ENCODE data around the gene GIPR. TPM values are rescaled to one million over a fixed set of nuclear protein-coding genes. Genes with fewer than 3 reads are reported as not detected.

Gene GIPR
- total RNA-seq, 1 donor: not detected

DNA sequence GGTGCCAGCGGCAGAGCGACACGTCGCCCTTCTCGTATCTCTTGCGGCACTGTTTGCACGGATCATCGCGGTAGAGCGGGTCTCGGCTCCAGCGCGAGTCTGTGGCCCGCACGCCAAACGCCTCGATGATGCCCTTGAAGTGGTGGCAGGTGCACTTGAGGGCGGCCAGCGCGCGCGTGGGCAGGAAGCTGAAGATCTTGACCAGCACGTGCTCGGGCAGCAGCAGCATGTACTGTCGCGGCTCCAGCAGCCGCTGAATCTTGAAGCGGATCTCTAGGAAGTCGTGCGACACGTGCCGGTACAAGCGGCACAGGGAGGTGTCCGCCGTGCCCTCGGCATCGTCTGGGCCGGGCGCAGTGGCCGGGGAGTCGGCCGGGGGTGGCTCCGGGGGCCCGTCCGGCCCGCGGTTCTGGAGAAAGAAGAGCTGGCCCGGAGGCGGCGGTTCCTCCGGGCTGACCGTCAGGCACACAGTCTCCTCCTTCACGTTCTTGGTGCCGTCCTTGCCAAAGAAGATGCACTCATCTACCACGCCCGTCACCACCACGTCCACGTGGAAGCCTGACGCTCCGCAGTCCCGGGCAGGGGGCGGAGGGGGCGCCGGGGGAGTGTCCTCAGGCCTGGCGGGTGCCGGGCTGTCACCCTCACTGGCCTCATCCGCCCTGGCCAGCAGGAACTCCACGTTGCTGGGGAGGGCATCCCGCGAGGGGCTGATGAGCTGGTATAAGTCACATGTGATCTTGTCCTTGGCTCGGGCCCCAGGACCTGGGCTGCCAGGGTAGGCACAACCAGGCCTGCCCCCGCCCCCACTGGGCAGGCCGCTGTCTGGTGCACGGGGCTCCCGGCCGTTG lies 44.1 kb downstream of the GIPR start:
- TF ChIP-seq, protein P1, sequence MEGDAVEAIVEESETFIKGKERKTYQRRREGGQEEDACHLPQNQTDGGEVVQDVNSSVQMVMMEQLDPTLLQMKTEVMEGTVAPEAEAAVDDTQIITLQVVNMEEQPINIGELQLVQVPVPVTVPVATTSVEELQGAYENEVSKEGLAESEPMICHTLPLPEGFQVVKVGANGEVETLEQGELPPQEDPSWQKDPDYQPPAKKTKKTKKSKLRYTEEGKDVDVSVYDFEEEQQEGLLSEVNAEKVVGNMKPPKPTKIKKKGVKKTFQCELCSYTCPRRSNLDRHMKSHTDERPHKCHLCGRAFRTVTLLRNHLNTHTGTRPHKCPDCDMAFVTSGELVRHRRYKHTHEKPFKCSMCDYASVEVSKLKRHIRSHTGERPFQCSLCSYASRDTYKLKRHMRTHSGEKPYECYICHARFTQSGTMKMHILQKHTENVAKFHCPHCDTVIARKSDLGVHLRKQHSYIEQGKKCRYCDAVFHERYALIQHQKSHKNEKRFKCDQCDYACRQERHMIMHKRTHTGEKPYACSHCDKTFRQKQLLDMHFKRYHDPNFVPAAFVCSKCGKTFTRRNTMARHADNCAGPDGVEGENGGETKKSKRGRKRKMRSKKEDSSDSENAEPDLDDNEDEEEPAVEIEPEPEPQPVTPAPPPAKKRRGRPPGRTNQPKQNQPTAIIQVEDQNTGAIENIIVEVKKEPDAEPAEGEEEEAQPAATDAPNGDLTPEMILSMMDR (IDR thresholded peaks at IDR 0.05; ENCODE audit: insufficient read depth, low read length): no peak

DNA sequence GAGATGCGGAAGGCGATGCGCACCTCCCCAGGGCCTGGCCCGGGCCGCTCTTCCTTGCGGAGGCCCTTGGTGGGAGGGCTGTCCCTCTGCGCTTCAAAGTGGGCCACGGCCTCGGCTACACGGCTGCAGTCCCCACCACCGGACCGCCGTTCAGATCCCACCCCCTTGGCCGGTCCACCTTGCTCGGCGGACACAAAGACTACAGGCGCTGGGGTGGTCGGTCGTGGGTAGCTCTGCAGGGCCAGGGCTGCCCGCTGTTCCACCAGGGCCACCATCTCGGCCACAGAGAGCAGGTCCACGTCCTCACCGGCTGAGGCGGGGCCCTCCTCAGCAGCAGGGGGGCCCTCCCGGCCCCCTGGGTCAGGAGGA lies 44.7 kb downstream of the GIPR start:
- TF ChIP-seq, protein P1 (IDR thresholded peaks at IDR 0.05; ENCODE audit: insufficient read depth, low read length): no peak
- H3K4me3 ChIP-seq (ENCODE audit: low read depth, low read length): no peak overlapping the region
- no peak for DNase-seq (ENCODE audit: low read depth)

More for the DNA sequence above, 44.1 kb downstream of the GIPR start:
- DNase-seq (ENCODE audit: low read depth): no peak
- H3K4me3 ChIP-seq (ENCODE audit: low read depth, low read length): no peak overlapping the region

DNA sequence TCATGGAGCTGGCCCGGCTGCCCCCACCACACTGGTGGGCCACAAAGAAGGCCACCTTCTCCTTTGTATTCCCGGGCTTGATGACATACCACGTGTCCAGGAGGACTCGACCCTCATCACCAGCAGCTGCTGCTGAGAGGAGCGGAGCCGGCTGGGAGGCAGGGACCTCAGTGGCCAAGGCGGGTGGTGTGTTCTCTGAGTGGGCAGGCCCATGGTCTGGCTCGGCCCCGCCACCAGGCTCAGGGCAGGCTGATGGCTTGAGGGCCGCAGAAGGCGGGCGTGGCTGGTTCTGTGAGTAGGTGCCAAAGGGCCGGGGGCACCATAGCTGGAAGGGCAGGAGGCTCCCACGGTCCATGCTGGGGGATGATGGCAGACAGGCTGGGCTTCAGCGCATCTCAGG lies 45.1 kb downstream of the GIPR start:
- no peak overlapping the region for H3K4me3 ChIP-seq (ENCODE audit: low read depth, low read length)
- TF ChIP-seq, protein P1 (IDR thresholded peaks at IDR 0.05; ENCODE audit: insufficient read depth, low read length): no peak
- DNase-seq (ENCODE audit: low read depth): no peak

DNA sequence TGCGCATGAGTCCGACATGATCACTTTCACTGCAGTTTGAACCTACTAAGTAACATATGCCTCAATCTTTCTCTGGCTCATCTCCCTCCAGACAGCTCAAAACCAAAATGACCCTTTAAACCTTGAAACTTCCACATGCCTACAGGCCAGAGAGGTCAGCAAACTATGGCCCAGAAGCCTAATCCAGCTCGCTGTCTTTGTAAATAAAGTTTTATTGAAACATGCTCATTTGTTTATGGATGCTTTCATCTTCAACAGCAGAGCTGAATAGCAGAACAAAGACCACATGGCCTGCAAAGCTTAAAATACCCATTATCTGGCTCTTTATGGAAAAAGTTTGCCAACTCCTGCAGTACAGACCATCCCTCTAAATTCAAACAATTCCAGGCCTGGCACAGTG lies 47.1 kb downstream of the GIPR start:
- TF ChIP-seq, protein P1 (IDR thresholded peaks at IDR 0.05; ENCODE audit: insufficient read depth, low read length): no peak
- no peak overlapping the region for H3K4me3 ChIP-seq (ENCODE audit: low read depth, low read length)
- no peak for DNase-seq (ENCODE audit: low read depth)

DNA sequence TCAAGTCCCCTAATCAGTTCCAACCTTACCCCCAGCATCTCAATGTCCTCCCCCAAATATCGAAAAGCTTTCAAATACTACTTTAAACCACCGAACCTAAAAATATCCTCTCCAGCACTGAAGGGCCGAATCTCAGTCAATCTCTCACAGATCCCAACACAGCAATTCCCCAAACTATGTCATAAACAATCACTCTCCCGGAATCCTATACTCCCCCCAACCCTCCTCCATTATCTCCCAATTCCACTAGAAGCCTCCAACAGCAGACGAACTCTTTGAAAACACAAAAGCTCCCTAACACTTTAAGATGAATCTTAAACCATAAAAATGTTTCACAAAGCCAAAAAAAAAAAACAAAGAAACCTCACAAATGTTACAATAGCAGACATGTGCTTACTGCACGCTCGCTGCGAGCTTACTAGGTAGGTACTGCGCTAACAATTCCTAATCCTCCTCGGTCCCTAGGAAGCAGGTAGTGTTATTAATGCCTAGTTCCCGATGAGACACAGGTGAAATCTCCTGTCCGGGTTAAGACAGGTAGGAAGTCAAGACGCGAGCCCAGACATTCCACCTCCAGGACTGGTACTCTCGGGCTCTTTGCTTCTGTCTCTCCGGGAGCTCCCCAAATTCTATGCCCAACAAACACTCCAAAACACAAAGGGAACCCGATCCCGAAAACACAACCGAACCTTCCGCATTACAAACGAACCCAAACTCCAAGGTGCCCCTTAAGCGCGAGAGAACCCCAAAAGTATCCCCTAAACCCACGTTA lies 48.5 kb downstream of the GIPR start:
- peak overlapping the region; percentile 88 for H3K4me3 ChIP-seq (ENCODE audit: low read depth, low read length)
- TF ChIP-seq, protein P1 (IDR thresholded peaks at IDR 0.05; ENCODE audit: insufficient read depth, low read length): no peak
- DNase-seq (ENCODE audit: low read depth): peak; percentile 32

DNA sequence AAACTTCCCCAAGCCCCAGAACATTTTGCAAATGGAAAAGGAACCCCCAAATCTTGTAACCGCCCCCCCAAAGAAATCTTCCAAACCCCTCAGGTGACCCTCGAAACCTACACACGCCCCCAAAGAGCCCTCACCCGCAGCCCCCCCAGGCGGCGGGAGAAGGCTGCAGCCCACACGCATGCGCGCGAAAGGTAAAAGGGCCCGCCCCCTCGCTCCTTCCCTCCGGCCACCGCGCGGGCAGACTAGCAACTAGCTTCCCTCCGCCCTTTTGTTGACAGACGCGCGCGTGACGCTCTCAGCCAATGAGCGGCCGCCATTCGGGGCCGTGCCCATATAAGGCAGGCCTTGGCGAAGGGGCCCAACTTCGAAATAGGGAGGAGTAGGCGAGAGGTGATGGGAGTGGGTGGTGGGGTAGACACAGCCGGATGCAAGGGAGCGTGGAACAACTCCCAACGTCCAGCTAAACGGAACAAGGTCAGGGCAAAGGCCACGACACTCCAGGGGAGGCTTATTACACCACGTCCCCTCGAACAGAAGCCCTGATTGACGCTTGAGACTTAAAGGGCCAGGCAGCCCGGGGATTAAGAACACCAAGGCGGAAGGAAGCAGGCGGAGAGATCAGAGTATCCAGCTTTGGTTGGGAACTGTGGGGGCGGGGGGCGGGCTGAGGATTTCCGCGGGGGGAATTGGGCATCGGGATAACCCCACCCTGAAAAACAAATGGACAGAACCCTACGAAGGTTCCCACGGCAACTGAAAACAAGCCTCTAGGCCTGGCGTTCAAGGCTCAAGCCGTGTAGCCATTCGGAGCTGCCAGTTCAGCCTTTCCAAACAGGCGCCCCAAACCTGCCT lies 49.3 kb downstream of the GIPR start:
- TF ChIP-seq, protein P1 (IDR thresholded peaks at IDR 0.05; ENCODE audit: insufficient read depth, low read length): peak; percentile 34
- H3K4me3 ChIP-seq (ENCODE audit: low read depth, low read length): peak overlapping the region; percentile 88
- peak; percentile 98 for DNase-seq (ENCODE audit: low read depth)
